ENCODE measurements around the gene LIN7C.
"Not testable (repeated sequence)": the region's sequence is repeated elsewhere in the genome, so short reads cannot be mapped to it uniquely, and the experiment has no call there.

Gene LIN7C

DNA sequence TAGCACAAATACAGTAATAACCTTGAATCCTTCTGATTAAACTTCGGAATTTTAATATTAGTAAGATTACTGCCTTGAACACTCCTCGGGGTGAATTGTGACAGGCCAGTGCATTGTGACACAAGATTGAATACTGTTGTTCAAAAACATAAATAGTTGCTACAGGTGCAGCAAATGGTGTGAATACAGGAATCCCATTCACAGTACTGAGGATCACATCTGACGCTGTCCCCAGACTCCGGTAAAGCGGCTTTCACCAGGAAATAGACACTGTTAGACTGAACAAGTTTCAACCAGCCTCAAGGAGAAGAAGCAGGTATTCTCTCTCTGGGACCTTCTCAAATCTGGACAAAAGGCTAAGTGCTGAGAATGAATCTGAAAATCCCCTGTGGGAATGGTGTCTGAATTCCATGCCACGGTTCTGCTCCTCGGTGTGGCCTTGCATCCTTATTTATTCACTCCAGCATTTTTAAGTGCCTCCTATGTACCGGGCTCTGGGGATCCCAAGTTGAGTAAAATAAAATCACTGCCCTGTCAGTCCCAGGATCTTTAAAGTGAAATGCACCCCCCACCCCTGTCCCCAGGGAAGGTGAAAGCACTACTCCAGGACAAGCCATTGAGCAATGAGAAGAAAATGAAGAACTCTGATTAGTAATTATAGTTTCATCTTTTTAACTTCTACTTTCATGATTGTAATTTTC is 37.4 kb downstream of the LIN7C start:
- DNase-seq = no peak

DNA sequence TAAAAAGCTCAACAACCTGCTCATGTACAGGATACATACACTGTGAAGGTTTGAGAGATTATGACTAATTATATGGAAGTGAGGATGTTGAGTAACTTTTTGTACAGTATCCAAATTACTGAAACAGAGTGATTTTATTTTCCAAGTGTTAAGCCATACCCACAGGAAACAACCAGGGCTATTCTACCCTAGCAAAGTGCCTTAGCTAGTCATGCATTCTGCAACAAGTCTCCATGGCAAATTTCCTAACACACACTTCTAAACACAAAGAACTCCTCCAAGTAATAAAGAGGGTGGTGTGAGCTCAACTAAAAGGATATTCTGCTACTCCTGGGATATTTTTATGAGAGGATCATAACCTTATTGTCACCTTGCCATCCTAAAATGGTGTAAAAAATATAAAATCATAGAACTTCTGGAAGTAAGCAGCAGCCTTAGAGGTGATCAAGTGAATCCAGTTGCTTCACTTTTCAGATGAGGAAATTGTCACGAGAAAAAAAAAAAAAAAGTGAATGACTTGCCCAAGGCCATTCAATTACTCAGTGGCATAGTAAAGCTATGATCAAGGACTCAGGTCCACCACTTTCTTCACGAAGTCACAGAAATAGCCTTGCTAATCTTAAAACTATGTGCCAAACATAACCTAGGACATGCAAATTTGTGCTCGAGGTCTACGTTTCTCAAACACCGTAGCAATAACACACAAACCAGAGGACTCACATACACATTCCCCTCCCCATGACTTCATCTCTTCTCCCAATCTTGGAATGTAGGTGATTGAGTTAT is 38.2 kb downstream of the LIN7C start:
- no peak for DNase-seq

DNA sequence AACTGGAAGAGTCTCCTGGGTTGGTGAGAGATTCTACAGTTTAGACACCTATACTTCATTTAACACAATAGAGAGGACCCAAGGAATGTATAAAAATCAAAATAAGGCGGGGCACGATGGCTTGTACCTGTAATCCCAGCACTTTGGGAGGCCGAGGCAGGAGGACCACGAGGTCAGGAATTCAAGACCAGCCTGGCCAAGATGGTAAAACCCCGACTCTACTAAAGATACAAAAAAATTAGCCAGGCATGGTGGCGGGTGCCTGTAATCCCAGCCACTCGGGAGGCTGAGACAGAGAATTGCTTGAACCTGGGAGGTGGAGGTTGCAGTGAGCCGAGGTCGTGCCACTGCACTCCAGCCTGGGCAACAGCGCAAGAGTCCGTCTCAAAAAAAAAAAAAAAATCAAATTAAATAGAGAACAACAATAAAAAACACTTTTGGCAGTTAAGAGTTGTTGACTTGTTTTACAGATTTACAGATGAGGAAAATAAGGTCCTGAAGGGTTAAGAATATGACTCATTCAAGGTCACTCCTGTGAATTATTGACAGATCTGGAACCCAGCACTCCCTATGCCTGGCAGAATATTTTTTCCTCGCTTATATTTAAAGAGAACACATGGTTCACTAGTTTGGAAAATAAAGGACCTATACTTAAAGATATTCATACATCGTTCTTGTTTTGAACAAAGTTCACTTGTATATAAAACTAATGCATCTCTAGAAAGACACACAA is 39.2 kb downstream of the LIN7C start:
- no peak for DNase-seq

GRCh38 chr11:27466363-27466762 is 40.2 kb downstream of the LIN7C start:
- no peak for DNase-seq

GRCh38 chr11:27465629-27466028 is 40.9 kb downstream of the LIN7C start:
- DNase-seq = no peak

DNA sequence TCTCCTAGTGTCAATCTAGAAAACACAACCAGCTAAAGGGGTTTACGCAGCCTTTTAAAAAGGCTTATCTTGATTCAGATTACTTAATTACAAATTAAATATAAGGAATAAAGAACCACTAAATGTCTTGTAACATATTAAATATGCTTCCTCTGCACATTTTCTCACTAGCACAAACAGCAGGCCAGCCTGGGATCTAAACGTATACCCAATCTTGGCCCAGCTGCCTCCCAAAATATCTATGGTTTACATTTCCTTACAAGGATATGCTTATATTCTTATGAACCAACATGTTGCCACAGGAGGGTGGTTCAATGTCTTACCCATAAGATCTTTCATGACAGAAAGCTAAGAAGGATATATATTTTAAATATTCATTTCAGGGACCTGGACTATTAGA is 41.7 kb downstream of the LIN7C start:
- DNase-seq = no peak

DNA sequence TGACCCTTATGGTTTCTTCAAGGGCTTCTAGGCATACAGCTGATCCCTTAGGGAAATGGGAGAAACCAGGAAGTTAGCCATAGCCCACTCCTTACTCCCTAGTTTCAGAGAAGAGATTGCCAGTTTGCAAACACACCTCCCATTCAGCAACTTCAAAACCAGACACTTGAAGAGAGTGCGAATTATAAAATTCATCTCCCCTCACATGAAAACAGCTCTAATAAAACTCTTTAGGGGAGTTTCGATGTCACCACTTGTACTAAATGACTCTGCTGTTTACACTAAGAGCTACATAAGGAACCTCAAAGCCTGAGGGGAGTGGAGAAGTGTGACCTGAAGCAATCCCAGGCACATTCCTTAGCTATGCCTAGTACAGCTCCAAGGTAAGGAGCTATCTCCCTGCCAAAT is 42.3 kb downstream of the LIN7C start:
- DNase-seq = no peak

DNA sequence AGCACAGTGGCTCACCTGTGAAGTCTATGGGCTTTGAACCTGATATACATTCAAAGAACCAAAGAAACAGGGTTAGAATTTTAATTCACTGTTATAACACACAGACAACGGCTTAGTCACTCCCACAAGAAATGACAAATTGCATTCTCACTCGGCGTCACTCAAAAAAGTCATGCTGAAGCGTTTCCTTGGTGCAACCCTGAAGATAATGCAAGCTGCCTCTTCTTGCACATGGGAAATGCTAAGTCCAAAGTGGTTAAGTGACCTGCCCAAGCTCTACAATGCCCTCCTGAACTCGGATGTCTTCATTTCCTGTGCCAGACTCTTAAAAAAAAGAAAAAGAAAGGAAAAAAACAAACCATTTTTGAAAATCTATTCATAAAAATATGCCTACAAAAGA is 44.0 kb downstream of the LIN7C start:
- no peak for DNase-seq

DNA sequence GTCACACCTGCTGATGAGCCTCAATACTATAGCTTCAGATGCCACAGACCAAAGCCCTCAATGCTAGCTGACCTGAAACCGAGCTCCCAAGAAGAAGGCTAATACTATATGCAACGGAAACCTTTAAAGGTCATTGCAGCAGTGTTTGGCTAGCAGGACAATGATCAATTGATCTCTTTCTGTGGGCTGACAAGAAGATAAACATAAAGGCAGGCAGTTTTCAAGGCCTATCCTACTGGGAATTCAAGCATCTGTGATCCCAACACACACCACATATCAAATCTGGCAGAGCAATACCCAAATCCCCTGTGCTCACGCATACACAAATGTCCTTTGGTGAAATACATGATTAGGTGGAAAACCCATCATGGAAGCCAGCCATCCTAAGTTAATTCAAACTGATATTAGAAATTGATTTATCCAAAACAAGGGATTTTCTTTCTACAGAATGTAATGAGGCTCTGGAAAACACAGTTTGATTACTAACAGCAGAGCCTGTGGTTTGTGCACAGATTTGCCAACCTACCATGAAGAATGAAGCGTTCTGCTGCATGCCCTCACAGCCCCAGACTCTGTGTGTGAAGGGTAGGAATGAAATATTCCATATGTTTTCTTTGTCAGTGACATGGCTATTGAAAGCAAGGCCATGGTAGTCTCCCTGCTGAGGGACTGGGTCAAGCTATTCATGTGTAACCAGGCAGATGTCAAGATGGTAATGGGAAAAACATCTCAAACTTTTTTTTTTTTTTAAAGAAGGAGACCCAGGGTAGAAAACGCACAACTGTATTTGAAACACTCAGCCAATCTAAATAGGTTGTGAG is 46.2 kb downstream of the LIN7C start:
- no peak for DNase-seq

- DNase-seq = no peak
Measured at GRCh38 chr11:27459191-27459590, 47.4 kb downstream of the LIN7C start.

- DNase-seq = no peak
Measured at GRCh38 chr11:27458182-27458581, 48.4 kb downstream of the LIN7C start.

- DNase-seq = no peak
Measured at GRCh38 chr11:27456795-27457329, 49.7 kb downstream of the LIN7C start.

DNA sequence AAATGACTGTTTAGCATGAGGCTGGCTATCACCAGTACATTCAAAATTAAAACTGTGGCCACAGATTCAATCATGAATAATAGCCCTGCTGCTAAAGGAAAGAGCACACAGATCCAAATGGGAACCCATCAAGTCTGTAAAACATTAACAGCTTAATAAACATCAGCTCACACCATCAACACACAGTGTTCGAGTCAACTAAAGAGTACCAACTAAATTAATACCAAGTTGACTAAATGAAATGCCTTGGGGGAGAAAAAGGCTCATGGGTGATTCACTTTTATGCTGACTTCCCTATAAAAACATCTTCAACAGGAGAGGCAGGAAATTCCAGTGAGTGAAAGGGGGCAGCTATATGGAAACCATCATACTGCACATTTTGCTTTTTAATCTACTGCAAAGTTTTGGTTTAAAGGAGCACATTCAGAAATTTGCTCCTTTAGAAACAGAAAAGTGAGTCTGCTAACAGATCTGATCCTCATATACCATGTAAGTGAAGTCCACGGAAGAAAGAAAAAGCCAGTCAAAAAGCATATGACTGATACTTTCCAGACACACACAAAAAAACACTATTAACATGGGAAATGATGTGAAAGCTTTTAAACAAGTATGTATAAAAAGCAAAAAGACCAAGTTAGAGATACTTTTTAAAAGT is 50.3 kb downstream of the LIN7C start:
- no peak for DNase-seq

GRCh38 chr11:27455667-27456066 is 50.9 kb downstream of the LIN7C start:
- no peak for DNase-seq

DNA sequence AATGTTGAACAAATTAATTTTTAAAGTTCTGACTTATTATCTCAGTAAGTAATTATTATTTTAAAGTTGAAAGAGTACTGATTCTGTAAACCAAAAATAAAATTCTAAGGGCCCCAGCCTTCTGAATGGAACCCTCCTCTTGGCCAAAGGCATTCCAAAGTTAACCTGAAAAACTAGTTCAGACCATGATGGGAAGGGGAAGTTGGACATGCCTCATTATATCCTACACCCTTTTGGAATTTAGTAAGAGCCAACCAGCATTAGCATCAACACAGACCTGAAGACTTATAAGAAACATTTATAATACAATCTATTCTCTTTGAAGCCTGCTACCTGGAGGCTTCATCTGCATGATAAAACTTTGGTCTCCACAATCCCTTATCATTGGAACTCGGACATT is 52.9 kb downstream of the LIN7C start:
- DNase-seq = no peak

- DNase-seq = no peak
Measured at GRCh38 chr11:27452147-27452546, 54.4 kb downstream of the LIN7C start.

GRCh38 chr11:27451244-27451965 is 55.2 kb downstream of the LIN7C start:
- DNase-seq = no peak

DNA sequence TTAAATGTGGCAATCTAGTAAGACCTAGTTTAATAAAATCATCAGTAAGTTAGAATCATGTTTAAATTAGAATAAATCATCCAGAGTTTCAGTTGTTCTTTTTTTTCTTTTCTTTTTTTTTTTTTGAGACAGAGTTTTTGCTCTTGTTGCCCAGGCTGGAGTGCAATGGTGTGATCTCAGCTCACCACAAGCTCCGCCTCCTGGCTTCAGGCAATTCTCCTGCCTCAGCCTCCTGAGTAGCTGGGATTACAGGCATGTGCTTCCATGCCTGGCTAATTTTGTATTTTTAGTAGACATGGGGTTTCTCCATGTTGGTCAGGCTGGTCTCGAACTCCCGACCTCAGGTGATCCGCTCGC is 58.4 kb downstream of the LIN7C start:
- not testable (repeated sequence) for DNase-seq

DNA sequence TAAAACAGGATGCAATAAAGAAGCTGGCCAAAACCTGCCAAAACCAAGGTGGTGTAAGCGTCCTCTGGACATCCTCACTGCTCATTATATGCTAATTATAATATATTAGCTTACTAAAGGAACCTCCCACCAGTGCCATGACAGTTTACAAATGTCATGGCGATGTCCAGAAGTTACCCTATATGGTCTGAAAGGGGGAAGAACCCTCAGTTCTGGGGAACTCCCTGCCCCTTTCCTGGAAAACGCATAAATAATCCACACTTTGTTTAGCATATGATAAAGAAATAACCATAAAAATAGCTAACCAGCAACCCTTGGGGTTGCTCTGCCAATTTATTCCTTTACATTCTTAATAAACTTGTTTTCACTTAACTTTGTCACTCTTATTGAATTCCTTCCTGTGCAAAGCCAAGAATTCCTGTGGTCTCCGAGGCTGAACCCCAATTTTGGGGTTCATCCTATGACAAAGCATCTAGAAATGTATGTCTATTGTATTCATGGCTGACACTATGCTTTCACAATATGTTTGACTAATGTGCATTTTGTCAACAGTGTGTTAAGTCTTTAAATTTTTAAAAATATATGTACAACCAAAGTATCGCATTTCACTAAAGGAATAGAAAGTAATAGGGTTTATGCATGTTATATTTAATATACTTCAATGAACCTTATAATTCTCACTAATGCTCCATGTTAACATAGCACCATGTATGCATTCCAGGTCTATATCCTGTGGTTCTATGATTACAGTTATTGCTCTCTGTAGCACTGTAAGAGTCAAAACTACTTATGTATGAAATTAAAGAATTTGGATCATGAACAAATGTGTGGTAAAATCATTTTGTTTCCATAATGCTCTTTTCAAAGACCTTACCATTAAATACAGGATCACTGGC is 59.0 kb downstream of the LIN7C start:
- DNase-seq = no peak

DNA sequence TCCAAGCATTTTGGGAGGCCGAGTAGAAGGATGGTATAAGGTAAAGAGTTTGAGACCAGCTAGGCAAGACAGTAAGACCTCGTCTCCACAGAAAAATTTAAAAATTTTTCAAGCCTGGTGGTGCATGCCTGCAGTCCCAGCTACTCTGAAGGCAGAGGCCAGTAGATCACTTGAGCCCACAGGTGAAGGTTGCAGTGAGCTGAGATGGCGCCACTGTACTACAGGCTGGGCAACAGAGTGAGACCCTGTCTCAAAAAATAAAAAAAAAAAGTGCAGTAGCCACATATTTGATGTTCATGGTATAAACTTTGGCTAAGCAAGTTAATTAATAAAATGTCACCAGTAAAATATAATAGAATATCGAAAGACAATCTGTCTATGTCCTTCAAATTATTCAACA is 60.9 kb downstream of the LIN7C start:
- DNase-seq = no peak
